Heart right ventricle (tissue), 16 donors: ENCODE measurements around the gene COL4A4. TPM values are rescaled to one million over a fixed set of nuclear protein-coding genes. Genes with fewer than 3 reads are reported as not detected.

ENCODE experiments used
- ATAC-seq, 8 donors: fragments of 200-7000 bp; cut with Tn5 transposase; one replicate each; pipeline ENCODE4 v1.9.1; 2020; ENCODE audit warnings: mild to moderate bottlenecking in 8 of 8, moderate library complexity in 8 of 8, moderate number of reproducible peaks in 1 of 8
- DNase-seq, 2 donors: peaks; one replicate each; pipeline ENCODE4 v3.0.0-alpha.2; 2020
- H3K27ac ChIP-seq, 10 donors: fragments of 200-600 bp; sonication (generic) in 2 of 10; one replicate each; pipeline versions ENCODE4 v1.5.0 to v1.8.0; 2020 to 2022; ENCODE audit warnings: mild to moderate bottlenecking in 3 of 10
- H3K27me3 ChIP-seq, 7 donors: fragments of 200-600 bp; one replicate each; pipeline ENCODE4 v1.8.0; 2021 to 2022; ENCODE audit warnings: mild to moderate bottlenecking in 2 of 7
- H3K36me3 ChIP-seq, 9 donors: fragments of 200-600 bp; sonication (generic) in 1 of 9; one replicate each; pipeline versions ENCODE4 v1.5.0 to v1.8.0; 2020 to 2022; ENCODE audit warnings: mild to moderate bottlenecking in 2 of 9
- H3K4me1 ChIP-seq, 9 donors: fragments of 200-600 bp; sonication (generic) in 1 of 9; one replicate each; pipeline versions ENCODE4 v1.5.0 to v1.8.0; 2020 to 2022; ENCODE audit warnings: mild to moderate bottlenecking in 4 of 9
- H3K4me3 ChIP-seq, 10 donors: fragments of 200-600 bp; sonication (generic) in 2 of 10; one replicate each; pipeline versions ENCODE4 v1.5.0 to v1.8.0; 2020 to 2022; ENCODE audit warnings: mild to moderate bottlenecking in 7 of 10, moderate library complexity in 2 of 10
- H3K9me3 ChIP-seq, 11 donors: fragments of 200-600 bp in 10 of 11; sonication (generic) in 2 of 11; one replicate each; pipeline versions ENCODE4 v1.5.0 to v1.8.0; 2013 to 2022; ENCODE audit warnings: mild to moderate bottlenecking in 2 of 11, control low read depth in 1 of 11, moderate library complexity in 1 of 11
- WGBS, 2 donors: extraction: QIAGEN DNeasy Blood & Tissue Kit; methylation state at CpG; one replicate each; pipeline ENCODE4 v1.1.7; 2013; ENCODE audit warnings: inconsistent platforms in 1 of 2; 5-methylcytosine and 5-hydroxymethylcytosine counted together
- intact Hi-C, 10 donors: fragments of 100-400 bp; cut with DNase I; formaldehyde crosslinking; loops; one replicate each; pipeline versions ENCODE4 v1.11.1 to v1.14.2; 2022
- polyA plus RNA-seq, 2 donors: library from polyadenylated mRNA; stranded (reverse); fragments of 200-250 nt; gene quantifications; one replicate each; pipeline ENCODE4 v1.2.3, GENCODE V29; 2013
- total RNA-seq, 10 donors: library from RNA; stranded (reverse); fragmentation: NEBNext Ultra II Directional in 3 of 10; extraction: Animal tissue kit (Norgen Biotek cat#: 25700) in 3 of 10; gene quantifications; one replicate each; pipeline versions ENCODE4 v1.2.1 to v1.2.4, GENCODE V29; 2021 to 2023
- TF ChIP-seq, protein P1 (sequence below), 9 donors: fragments of 200-600 bp; sonication (generic) in 2 of 9; IDR thresholded peaks; one replicate each; pipeline versions ENCODE4 v1.5.0 to v1.8.0; 2021 to 2022; ENCODE audit warnings: antibody characterized with exemption in 9 of 9, mild to moderate bottlenecking in 5 of 9, moderate library complexity in 1 of 9
- donor health status: Arrhythmogenic right ventricular cardiomyopathy.
- donor health status: ischemic (EF 13 %, LVEDD 7.1; RV severe dilation, severe dysfunction).
- donor health status: healthy with polysubstance abuse.
- donor health status: DM: no; HTN: yes; CAD: no.
- donor health status: DM: no; HTN: no; CAD: no.
- donor health status: ischemic (EF 25% LVEDD 6.9; RV normal size, moderate dysfunction).
- donor health status: ischemic (EF 25% LVEDD 5.7; RV mildly dilated, moderate dysfunction).
- donor health status: healthy.
- donor health status: DM: yes; HTN: yes; CAD: no.
- donor health status: Ischemic cardiomyopathy.
- donor health status: ischemic (EF 35%, LVEDD 5.7; RV mildly dilated, moderate dysfunction).
- donor health status: nonischemic (EF 11% LVEDD 7.7; RV severe dilation, severe dysfunction).
- donor health status: DM: yes; HTN: yes; CAD: no.
- donor health status: PGD.
- donor health status: ischemic (EF 29% LVEDD 5.4; RV normal size, mild dysfunction).
- donor health status: nonischemic (EF 23%, LVEDD 6.1; RV moderate dilation, normal function).

The COL4A4 gene
- total and polyA plus RNA-seq, 12 donors: 0.84 to 11.4 (median 4.1) TPM

DNA sequence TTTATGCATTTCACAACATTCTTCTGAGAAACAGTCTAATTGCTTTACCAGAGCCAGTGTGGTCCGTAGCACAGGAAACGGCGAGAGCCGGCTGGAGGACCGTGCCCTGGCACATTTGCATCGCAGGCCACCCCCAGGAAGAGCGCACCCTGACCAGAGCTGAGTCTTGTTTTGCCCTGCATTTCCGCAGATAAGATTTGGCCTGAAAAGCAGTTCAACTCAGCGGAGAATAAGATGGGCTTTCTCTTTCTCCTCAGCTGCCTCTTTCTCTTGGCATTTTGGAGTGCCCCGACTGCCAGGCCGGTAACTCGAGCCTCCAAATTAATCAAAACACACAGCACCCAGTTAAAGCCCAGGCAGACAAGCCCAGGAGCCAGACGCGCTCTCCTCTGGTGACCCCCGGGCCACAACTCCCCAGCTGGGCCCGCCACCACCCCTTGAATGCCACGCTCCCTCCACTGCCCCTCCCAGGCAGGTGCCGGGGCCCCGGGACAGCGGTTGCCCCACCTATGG is 464 bp downstream of the COL4A4 start:
- intact Hi-C loops: no loop called here
- peak; percentile 4 to 62 (median 54) for ATAC-seq
- peaks cover 0 to 25% (median 3%) of the 10 kb centered on the region in 9 donors for H3K4me1 ChIP-seq
- DNase-seq: no peak
- peak overlapping the region; percentile 64 to 83 (median 72) for H3K4me3 ChIP-seq
- TF ChIP-seq, protein P1, sequence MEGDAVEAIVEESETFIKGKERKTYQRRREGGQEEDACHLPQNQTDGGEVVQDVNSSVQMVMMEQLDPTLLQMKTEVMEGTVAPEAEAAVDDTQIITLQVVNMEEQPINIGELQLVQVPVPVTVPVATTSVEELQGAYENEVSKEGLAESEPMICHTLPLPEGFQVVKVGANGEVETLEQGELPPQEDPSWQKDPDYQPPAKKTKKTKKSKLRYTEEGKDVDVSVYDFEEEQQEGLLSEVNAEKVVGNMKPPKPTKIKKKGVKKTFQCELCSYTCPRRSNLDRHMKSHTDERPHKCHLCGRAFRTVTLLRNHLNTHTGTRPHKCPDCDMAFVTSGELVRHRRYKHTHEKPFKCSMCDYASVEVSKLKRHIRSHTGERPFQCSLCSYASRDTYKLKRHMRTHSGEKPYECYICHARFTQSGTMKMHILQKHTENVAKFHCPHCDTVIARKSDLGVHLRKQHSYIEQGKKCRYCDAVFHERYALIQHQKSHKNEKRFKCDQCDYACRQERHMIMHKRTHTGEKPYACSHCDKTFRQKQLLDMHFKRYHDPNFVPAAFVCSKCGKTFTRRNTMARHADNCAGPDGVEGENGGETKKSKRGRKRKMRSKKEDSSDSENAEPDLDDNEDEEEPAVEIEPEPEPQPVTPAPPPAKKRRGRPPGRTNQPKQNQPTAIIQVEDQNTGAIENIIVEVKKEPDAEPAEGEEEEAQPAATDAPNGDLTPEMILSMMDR (IDR thresholded peaks at IDR 0.05): no peak
- 0 to 1% methylated on average over 20 of the region's 20 CpGs for WGBS, 2 donors
- peaks cover 0 to 12% (median 0%) of the 10 kb centered on the region in 11 donors for H3K9me3 ChIP-seq
- peaks cover 0 to 36% (median 10%) of the 10 kb centered on the region in 7 donors for H3K27me3 ChIP-seq
- no peaks in the 10 kb centered on the region for H3K36me3 ChIP-seq
- peak overlapping the region; percentile 60 to 88 (median 76) for H3K27ac ChIP-seq

DNA sequence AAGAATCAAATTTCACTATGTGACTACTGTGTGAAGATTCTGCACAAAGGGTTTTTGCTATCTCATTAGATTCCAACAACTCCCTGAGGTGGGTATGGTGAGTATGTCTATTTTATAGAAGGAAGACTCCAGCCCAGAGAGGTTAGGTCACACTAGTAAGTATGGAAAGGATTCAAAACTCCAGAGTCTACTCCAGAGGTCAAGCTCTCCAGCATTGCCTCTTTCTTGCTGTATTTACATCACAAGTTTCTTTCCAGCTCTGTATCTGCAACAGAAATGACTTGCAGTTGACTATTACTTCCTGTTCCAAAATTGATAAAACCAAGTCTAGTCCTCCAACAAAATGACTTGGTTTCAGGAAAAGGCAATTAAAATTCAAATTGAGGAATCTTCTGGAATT is 2.1 kb downstream of the COL4A4 start:
- DNase-seq: no peak
- peaks cover 0 to 36% (median 10%) of the 10 kb centered on the region in 7 donors for H3K27me3 ChIP-seq
- ATAC-seq: no peak
- intact Hi-C loops: no loop called here
- peaks cover 0 to 11% (median 0%) of the 10 kb centered on the region in 11 donors for H3K9me3 ChIP-seq
- H3K36me3 ChIP-seq: no peaks in the 10 kb centered on the region
- H3K27ac ChIP-seq: peak overlapping the region in 3 of 10 donors; percentile 19 to 26 (median 20)
- TF ChIP-seq, protein P1 (IDR thresholded peaks at IDR 0.05): no peak
- H3K4me3 ChIP-seq: peak overlapping the region in 3 of 10 donors; percentile 64 to 79 (median 71)
- peaks cover 0 to 25% (median 3%) of the 10 kb centered on the region in 9 donors for H3K4me1 ChIP-seq

DNA sequence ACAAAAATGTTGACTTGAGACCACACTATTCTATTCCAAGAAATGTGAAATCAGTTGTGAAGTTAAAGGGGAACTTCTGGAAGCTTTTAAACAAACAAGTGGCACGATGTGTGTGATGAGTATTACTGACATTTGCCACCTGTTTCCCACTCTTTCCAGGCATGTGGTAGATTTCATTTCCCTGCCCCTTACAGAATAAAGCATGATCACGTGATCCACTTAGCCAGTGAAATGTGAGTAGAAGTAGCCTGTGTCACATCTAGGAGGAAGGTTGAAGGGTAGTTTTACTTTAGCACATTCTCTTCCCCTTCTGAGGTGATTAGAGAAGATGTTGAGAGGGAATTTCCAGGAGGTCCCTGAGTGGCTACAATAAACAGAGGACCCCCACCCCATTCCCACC is 3.8 kb downstream of the COL4A4 start:
- WGBS, 2 donors: 60% methylated on average over 2 of the region's 2 CpGs
- Histone ChIP-seq H3K4me3 (no peak overlapping the region), H3K27me3 (peaks cover 0 to 28% (median 10%) of the 10 kb centered on the region in 7 donors), H3K27ac (no peak overlapping the region), H3K36me3 (no peaks in the 10 kb centered on the region), H3K9me3 (peaks cover 0 to 8% (median 0%) of the 10 kb centered on the region in 11 donors), H3K4me1 (peaks cover 0 to 27% (median 3%) of the 10 kb centered on the region in 9 donors)
- TF ChIP-seq, protein P1 (IDR thresholded peaks at IDR 0.05): no peak
- intact Hi-C loops: no loop called here
- ATAC-seq (no peak), DNase-seq (no peak)

- H3K27ac ChIP-seq: peak overlapping the region in 8 of 10 donors; percentile 32 to 77 (median 66)
- WGBS, 2 donors: 64 to 74% methylated on average over 6 of the region's 6 CpGs
- peak; percentile 38 to 87 (median 76) for ATAC-seq
Observed at GRCh38 chr2:227154986-227155774, 8.8 kb downstream of the COL4A4 start.

More at GRCh38 chr2:227154986-227155774, 8.8 kb downstream of the COL4A4 start:
- Histone ChIP-seq H3K9me3 (peaks cover 0 to 8% (median 0%) of the 10 kb centered on the region in 11 donors), H3K27me3 (no peaks in the 10 kb centered on the region), H3K36me3 (no peaks in the 10 kb centered on the region), H3K4me3 (no peak overlapping the region), H3K4me1 (peaks cover 0 to 36% (median 8%) of the 10 kb centered on the region in 9 donors)
- DNase-seq: peak; percentile 33 to 62
- intact Hi-C loops: no loop called here
- TF ChIP-seq, protein P1 (IDR thresholded peaks at IDR 0.05): peak in 1 of 9 donors; percentile 19
